ENCODE results near the gene COX19. TPM values are rescaled to one million over a fixed set of nuclear protein-coding genes. Genes with fewer than 3 reads are reported as not detected.

Gene COX19
- total and polyA plus RNA-seq, 2 of the 13 experiments (the other 11 are each of a cell fraction or from before 2014, with no cell fraction given) = 11.5 to 21.7 TPM

DNA sequence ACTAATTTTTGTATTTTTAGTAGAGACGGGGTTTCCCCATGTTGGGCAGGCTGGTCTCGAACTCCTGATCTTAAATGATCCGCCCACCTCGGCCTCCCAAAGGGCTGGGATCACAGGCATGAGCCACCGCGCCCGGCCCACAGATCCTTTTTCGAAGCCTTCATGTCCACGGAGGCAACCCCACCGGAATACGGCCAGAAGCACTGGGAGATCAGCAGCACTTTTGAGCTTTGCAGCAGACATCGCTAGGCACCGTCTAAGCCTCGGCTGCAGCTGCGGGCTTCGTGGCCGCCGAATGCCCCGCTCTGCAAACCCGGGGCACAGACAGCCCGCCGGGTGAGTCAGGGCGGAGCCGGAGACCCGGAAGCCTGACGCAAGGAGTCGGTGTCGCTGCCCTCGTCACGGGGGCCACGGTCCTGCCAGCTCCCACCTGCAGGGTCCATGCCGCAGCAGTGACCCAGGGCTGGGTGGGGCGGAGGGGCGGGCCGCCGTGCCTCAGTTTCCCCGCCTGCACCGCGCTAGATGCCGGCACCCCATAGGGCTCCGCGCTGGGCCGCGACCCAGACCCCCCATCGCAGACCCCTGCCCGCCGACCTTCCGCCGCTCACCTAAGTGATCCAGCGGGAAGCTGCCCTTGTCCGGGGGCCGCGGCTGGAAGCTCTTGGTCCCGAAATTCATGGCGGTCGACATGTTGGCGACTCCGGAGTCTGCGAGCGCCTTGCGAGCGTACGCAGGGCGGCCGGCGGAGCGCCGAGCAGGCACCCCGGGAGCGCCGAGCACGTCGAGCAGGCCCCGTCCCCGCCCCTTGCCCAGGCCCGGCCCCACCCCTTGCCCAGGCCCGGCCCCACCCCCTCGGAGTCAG lies at the start of gene COX19 (continued):
- TF ChIP-seq, protein P1, sequence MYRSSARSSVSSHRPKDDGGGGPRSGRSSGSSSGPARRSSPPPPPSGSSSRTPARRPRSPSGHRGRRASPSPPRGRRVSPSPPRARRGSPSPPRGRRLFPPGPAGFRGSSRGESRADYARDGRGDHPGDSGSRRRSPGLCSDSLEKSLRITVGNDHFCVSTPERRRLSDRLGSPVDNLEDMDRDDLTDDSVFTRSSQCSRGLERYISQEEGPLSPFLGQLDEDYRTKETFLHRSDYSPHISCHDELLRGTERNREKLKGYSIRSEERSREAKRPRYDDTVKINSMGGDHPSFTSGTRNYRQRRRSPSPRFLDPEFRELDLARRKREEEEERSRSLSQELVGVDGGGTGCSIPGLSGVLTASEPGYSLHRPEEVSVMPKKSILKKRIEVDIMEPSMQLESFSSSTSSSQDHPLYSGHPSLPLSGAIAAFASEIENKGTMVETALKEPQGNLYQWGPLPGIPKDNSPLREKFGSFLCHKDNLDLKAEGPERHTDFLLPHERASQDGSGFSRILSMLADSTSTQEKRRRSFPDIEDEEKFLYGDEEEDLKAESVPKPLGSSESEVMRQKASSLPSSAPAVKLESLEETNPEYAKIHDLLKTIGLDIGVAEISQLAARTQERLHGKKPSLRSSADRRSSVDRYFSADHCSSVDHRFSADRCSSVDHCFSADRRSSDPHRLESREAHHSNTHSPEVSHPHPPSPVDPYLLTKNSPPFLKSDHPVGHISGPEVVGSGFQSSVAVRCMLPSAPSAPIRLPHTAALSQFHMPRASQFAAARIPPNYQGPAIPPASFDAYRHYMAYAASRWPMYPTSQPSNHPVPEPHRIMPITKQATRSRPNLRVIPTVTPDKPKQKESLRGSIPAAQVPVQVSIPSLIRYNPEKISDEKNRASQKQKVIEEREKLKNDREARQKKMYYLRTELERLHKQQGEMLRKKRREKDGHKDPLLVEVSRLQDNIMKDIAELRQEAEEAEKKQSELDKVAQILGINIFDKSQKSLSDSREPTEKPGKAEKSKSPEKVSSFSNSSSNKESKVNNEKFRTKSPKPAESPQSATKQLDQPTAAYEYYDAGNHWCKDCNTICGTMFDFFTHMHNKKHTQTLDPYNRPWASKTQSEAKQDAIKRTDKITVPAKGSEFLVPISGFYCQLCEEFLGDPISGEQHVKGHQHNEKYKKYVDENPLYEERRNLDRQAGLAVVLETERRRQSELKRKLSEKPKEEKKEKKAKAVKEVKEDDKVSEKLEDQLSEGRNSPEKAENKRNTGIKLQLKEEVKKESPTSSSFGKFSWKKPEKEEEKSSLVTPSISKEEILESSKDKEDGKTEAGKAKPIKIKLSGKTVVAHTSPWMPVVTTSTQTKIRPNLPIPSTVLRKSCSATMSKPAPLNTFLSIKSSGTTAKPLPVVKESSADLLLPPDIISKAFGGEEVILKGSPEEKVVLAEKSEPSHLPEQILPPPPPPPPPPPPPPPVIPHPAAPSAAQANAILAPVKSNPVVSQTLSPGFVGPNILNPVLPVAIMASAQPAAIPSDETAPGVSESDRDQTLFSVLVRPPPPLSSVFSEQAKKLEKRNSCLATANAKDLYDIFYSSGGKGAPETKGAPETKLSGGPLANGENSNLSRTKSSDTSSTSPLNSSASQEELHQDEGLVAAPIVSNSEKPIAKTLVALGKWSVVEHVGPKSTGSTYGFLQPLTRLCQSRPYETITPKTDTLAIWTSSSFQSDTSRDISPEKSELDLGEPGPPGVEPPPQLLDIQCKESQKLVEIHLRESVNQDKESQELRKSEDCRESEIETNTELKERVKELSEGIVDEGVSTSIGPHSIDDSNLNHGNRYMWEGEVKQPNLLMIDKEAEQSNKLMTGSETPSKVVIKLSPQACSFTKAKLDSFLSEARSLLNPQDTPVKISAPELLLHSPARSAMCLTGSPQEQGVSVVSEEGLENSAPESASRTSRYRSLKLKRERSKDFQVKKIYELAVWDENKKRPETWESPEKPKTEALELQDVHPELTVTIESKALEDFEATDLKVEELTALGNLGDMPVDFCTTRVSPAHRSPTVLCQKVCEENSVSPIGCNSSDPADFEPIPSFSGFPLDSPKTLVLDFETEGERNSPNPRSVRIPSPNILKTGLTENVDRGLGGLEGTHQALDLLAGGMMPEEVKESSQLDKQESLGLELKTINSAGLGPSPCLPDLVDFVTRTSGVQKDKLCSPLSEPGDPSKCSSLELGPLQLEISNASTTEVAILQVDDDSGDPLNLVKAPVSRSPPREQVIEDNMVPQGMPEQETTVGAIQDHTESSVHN (CRISPR knock-in tag; IDR thresholded peaks at IDR 0.05) = peak; percentile 31; the same call in 1 of the 2 replicates
- TF ChIP-seq SP5 (CRISPR knock-in tag; IDR thresholded peaks at IDR 0.05; ENCODE audit: borderline replicate concordance, low read depth) (peak; percentile 60), TCF7 (IDR thresholded peaks at IDR 0.05; ENCODE audit: low read depth) (no peak), ZNF431 (CRISPR knock-in tag; IDR thresholded peaks at IDR 0.05; ENCODE audit: borderline replicate concordance, low read depth) (peak; percentile 33; the same call in 1 of the 2 replicates), AKAP8 (CRISPR knock-in tag; IDR thresholded peaks at IDR 0.05) (peak; percentile 92), RFXAP (CRISPR knock-in tag; IDR thresholded peaks at IDR 0.05; ENCODE audit: borderline replicate concordance) (peak; percentile 52; the same call in 1 of the 2 replicates), NR2F2 (IDR thresholded peaks at IDR 0.05; ENCODE audit: borderline replicate concordance, low read depth) (no peak), PHF20 (CRISPR knock-in tag; IDR thresholded peaks at IDR 0.05) (peak; percentile 71; the same call in 1 of the 2 replicates), ZFP82 (CRISPR knock-in tag; IDR thresholded peaks at IDR 0.05; ENCODE audit: borderline replicate concordance) (peak; percentile 48; the same call in 1 of the 2 replicates)
- TF ChIP-seq, protein P2, sequence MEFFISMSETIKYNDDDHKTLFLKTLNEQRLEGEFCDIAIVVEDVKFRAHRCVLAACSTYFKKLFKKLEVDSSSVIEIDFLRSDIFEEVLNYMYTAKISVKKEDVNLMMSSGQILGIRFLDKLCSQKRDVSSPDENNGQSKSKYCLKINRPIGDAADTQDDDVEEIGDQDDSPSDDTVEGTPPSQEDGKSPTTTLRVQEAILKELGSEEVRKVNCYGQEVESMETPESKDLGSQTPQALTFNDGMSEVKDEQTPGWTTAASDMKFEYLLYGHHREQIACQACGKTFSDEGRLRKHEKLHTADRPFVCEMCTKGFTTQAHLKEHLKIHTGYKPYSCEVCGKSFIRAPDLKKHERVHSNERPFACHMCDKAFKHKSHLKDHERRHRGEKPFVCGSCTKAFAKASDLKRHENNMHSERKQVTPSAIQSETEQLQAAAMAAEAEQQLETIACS (CRISPR knock-in tag; IDR thresholded peaks at IDR 0.05) = 0 out of 2 replicates have a peak, but pooled peaks have one; percentile 25
- TF ChIP-seq, protein P3, sequence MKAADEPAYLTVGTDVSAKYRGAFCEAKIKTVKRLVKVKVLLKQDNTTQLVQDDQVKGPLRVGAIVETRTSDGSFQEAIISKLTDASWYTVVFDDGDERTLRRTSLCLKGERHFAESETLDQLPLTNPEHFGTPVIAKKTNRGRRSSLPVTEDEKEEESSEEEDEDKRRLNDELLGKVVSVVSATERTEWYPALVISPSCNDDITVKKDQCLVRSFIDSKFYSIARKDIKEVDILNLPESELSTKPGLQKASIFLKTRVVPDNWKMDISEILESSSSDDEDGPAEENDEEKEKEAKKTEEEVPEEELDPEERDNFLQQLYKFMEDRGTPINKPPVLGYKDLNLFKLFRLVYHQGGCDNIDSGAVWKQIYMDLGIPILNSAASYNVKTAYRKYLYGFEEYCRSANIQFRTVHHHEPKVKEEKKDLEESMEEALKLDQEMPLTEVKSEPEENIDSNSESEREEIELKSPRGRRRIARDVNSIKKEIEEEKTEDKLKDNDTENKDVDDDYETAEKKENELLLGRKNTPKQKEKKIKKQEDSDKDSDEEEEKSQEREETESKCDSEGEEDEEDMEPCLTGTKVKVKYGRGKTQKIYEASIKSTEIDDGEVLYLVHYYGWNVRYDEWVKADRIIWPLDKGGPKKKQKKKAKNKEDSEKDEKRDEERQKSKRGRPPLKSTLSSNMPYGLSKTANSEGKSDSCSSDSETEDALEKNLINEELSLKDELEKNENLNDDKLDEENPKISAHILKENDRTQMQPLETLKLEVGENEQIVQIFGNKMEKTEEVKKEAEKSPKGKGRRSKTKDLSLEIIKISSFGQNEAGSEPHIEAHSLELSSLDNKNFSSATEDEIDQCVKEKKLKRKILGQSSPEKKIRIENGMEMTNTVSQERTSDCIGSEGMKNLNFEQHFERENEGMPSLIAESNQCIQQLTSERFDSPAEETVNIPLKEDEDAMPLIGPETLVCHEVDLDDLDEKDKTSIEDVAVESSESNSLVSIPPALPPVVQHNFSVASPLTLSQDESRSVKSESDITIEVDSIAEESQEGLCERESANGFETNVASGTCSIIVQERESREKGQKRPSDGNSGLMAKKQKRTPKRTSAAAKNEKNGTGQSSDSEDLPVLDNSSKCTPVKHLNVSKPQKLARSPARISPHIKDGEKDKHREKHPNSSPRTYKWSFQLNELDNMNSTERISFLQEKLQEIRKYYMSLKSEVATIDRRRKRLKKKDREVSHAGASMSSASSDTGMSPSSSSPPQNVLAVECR (CRISPR knock-in tag; IDR thresholded peaks at IDR 0.05; ENCODE audit: borderline replicate concordance) = peak; percentile 87; the same call in 1 of the 2 replicates
- TF ChIP-seq, protein P4, sequence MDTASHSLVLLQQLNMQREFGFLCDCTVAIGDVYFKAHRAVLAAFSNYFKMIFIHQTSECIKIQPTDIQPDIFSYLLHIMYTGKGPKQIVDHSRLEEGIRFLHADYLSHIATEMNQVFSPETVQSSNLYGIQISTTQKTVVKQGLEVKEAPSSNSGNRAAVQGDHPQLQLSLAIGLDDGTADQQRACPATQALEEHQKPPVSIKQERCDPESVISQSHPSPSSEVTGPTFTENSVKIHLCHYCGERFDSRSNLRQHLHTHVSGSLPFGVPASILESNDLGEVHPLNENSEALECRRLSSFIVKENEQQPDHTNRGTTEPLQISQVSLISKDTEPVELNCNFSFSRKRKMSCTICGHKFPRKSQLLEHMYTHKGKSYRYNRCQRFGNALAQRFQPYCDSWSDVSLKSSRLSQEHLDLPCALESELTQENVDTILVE (CRISPR knock-in tag; IDR thresholded peaks at IDR 0.05) = peak; percentile 74; the same call in 1 of the 2 replicates
